Esophagus (tissue), 2 donors: ENCODE measurements around the gene MRPL57. TPM values are rescaled to one million over a fixed set of nuclear protein-coding genes. Genes with fewer than 3 reads are reported as not detected.
"Not testable (repeated sequence)": the region's sequence is repeated elsewhere in the genome, so short reads cannot be mapped to it uniquely, and the experiment has no call there.

Experiments used
- H3K27ac ChIP-seq, 2 donors: one replicate each; pipeline ENCODE4 v1.5.1; 2013; ENCODE audit warnings: low read depth in 2 of 2, mild to moderate bottlenecking in 2 of 2, inconsistent platforms in 1 of 2, low read length in 1 of 2, moderate library complexity in 1 of 2
- H3K27me3 ChIP-seq, 2 donors: one replicate each; pipeline ENCODE4 v1.6.1; 2013; ENCODE audit warnings: low read length in 2 of 2, control low read depth in 1 of 2, mild to moderate bottlenecking in 1 of 2; ENCODE audit not compliant: insufficient read depth in 2 of 2, control insufficient read depth in 1 of 2
- H3K36me3 ChIP-seq, 2 donors: one replicate each; pipeline ENCODE4 v1.6.1; 2013; ENCODE audit warnings: low read length in 1 of 2; ENCODE audit not compliant: control insufficient read depth in 2 of 2, insufficient read depth in 2 of 2
- H3K4me1 ChIP-seq, 2 donors: one replicate each; pipeline ENCODE4 v1.6.1; 2013; ENCODE audit warnings: low read length in 1 of 2; ENCODE audit not compliant: control insufficient read depth in 2 of 2, insufficient read depth in 2 of 2
- H3K4me3 ChIP-seq, 2 donors: one replicate each; pipeline ENCODE4 v1.5.1; 2013; ENCODE audit warnings: low read length in 2 of 2, mild to moderate bottlenecking in 2 of 2, low read depth in 1 of 2, moderate library complexity in 1 of 2
- H3K9me3 ChIP-seq, 2 donors: one replicate each; pipeline ENCODE4 v1.6.1; 2013; ENCODE audit warnings: mild to moderate bottlenecking in 2 of 2, low read depth in 1 of 2, low read length in 1 of 2, moderate library complexity in 1 of 2; ENCODE audit not compliant: control insufficient read depth in 2 of 2, insufficient read depth in 1 of 2
- WGBS, 2 donors: extraction: QIAGEN DNeasy Blood & Tissue Kit; methylation state at CpG; one replicate each; pipeline ENCODE4 v1.1.7; 2013; 5-methylcytosine and 5-hydroxymethylcytosine counted together
- polyA plus RNA-seq, 2 donors: library from polyadenylated mRNA; stranded (reverse); fragments of 200-250 nt; gene quantifications; one replicate each; pipeline ENCODE4 v1.2.3, GENCODE V29; 2013
- donor health status: healthy with polysubstance abuse.
- donor health status: Bipolar disorder and iron deficiency.

MRPL57 gene
- polyA plus RNA-seq, result 10 to 100 TPM; 22.7 to 25.0 TPM

GRCh38 chr13:21176215-21176981, at the start of gene MRPL57, which contains the start of gene SKA3:
TSS of gene MRPL57 (plus strand) at chr13:21176658. CDS start at chr13:21176917, 259 bp downstream.
TSS of gene SKA3 (minus strand) at chr13:21176552. CDS start at chr13:21176477, 75 bp downstream.
- Histone ChIP-seq H3K4me3 (peak within 1 kb of the TSS; percentile 69 to 99), H3K9me3 (no peaks in the 10 kb centered on the region)
- 0 to 1% methylated on average over 93 of the region's 93 CpGs for WGBS, 2 donors

GRCh38 chr13:21130116-21130515, 46.3 kb upstream of the MRPL57 start:
- Histone ChIP-seq H3K36me3 (no peaks in the 10 kb centered on the region), H3K27me3 (no peaks in the 10 kb centered on the region), H3K4me3 (no peak overlapping the region), H3K27ac (no peak overlapping the region), H3K9me3 (no peaks in the 10 kb centered on the region), H3K4me1 (no peaks in the 10 kb centered on the region)
- WGBS, 2 donors, result 48 to 74% methylated on average over 2 of the region's 2 CpGs

More at GRCh38 chr13:21176215-21176981, at the start of gene MRPL57, which contains the start of gene SKA3:
- Histone ChIP-seq H3K4me1 (peaks cover 0 to 2% of the 10 kb centered on the region in 2 donors), H3K27me3 (no peaks in the 10 kb centered on the region), H3K36me3 (no peaks in the 10 kb centered on the region), H3K27ac (peak within 1 kb of the TSS; percentile 98 to 100)

GRCh38 chr13:21133077-21133476, 43.4 kb upstream of the MRPL57 start:
- Histone ChIP-seq H3K27me3 (no peaks in the 10 kb centered on the region), H3K36me3 (no peaks in the 10 kb centered on the region), H3K4me3 (no peak overlapping the region), H3K27ac (no peak overlapping the region), H3K9me3 (no peaks in the 10 kb centered on the region), H3K4me1 (no peaks in the 10 kb centered on the region)
- 77 to 79% methylated on average over 3 of the region's 3 CpGs for WGBS, 2 donors

- Histone ChIP-seq H3K36me3 (no peaks in the 10 kb centered on the region), H3K27ac (no peak overlapping the region), H3K4me3 (no peak overlapping the region), H3K9me3 (no peaks in the 10 kb centered on the region), H3K4me1 (no peaks in the 10 kb centered on the region), H3K27me3 (no peaks in the 10 kb centered on the region)
- 61 to 66% methylated on average over 5 of the region's 5 CpGs for WGBS, 2 donors
Measured at GRCh38 chr13:21134475-21134874, 42.0 kb upstream of the MRPL57 start.

- 91 to 92% methylated on average over 6 of the region's 6 CpGs for WGBS, 2 donors
- not testable (repeated sequence) for H3K4me1 ChIP-seq, H3K27me3 ChIP-seq, H3K36me3 ChIP-seq, H3K4me3 ChIP-seq, H3K27ac ChIP-seq, H3K9me3 ChIP-seq
Measured at GRCh38 chr13:21135833-21136232, 40.6 kb upstream of the MRPL57 start.

GRCh38 chr13:21137696-21138095, 38.8 kb upstream of the MRPL57 start:
- no peaks in the 10 kb centered on the region for H3K36me3 ChIP-seq
- no peaks in the 10 kb centered on the region for H3K27me3 ChIP-seq
- H3K27ac ChIP-seq, result no peak overlapping the region
- H3K9me3 ChIP-seq, result no peaks in the 10 kb centered on the region
- no peaks in the 10 kb centered on the region for H3K4me1 ChIP-seq
- 83 to 84% methylated on average over 5 of the region's 5 CpGs for WGBS, 2 donors
- H3K4me3 ChIP-seq, result no peak overlapping the region

- 75 to 85% methylated on average over 1 of the region's 1 CpG for WGBS, 2 donors
Measured at GRCh38 chr13:21138561-21138960, 37.9 kb upstream of the MRPL57 start.

GRCh38 chr13:21139374-21139773, 37.1 kb upstream of the MRPL57 start:
- no peak overlapping the region for H3K27ac ChIP-seq
- H3K27me3 ChIP-seq, result no peaks in the 10 kb centered on the region
- H3K4me1 ChIP-seq, result no peaks in the 10 kb centered on the region
- no peaks in the 10 kb centered on the region for H3K9me3 ChIP-seq
- H3K36me3 ChIP-seq, result no peaks in the 10 kb centered on the region
- H3K4me3 ChIP-seq, result peak overlapping the region in 1 of 2 donors; percentile 87
- WGBS, 2 donors, result 77 to 87% methylated on average over 12 of the region's 12 CpGs

More at GRCh38 chr13:21138561-21138960, 37.9 kb upstream of the MRPL57 start:
- Histone ChIP-seq H3K4me3 (no peak overlapping the region), H3K36me3 (no peaks in the 10 kb centered on the region), H3K27ac (no peak overlapping the region), H3K27me3 (no peaks in the 10 kb centered on the region), H3K4me1 (no peaks in the 10 kb centered on the region), H3K9me3 (no peaks in the 10 kb centered on the region)

- Histone ChIP-seq H3K9me3 (no peaks in the 10 kb centered on the region), H3K27me3 (no peaks in the 10 kb centered on the region), H3K4me1 (no peaks in the 10 kb centered on the region), H3K4me3 (peak overlapping the region in 1 of 2 donors; percentile 11), H3K36me3 (peaks cover 6% of the 10 kb centered on the region in 2 donors), H3K27ac (no peak overlapping the region)
- 90 to 92% methylated on average over 3 of the region's 3 CpGs for WGBS, 2 donors
Measured at GRCh38 chr13:21142766-21143165, 33.7 kb upstream of the MRPL57 start.

GRCh38 chr13:21147827-21148226, 28.6 kb upstream of the MRPL57 start:
- Histone ChIP-seq H3K36me3 (peaks cover 6 to 8% of the 10 kb centered on the region in 2 donors), H3K27me3 (no peaks in the 10 kb centered on the region), H3K4me1 (no peaks in the 10 kb centered on the region), H3K9me3 (no peaks in the 10 kb centered on the region), H3K27ac (no peak overlapping the region), H3K4me3 (no peak overlapping the region)
- WGBS, 2 donors, result 64 to 78% methylated on average over 4 of the region's 4 CpGs
